GM12878 (cell line): ENCODE results near the gene CCDC74B.
"Not testable (repeated sequence)": the region's sequence is repeated elsewhere in the genome, so short reads cannot be mapped to it uniquely, and the experiment has no call there.

Source experiments
- CBX3 ChIP-seq: fragments of 200-600 bp; sonication (generic); IDR thresholded peaks from 2 replicates; pipeline ENCODE4 v1.6.1; 2016; ENCODE audit warnings: low read depth, borderline replicate concordance
- CBX5 ChIP-seq: sonication (generic); IDR thresholded peaks from 2 replicates; pipeline ENCODE4 v1.6.1; 2016; ENCODE audit warnings: low read depth, moderate library complexity, mild to moderate bottlenecking, inconsistent platforms
- CHD4 ChIP-seq: fragments of 200-600 bp; sonication (generic); IDR thresholded peaks from 2 replicates; pipeline ENCODE4 v1.6.1; 2016; ENCODE audit warnings: mild to moderate bottlenecking
- CTCF ChIP-seq, 3 experiments: IDR thresholded peaks in 2 of 3; conservative IDR thresholded peaks in 1 of 3; 2 replicates each; pipeline ENCODE4 v1.5.1; 2011; ENCODE audit warnings: low read depth in 3 of 3, low read length in 3 of 3, mild to moderate bottlenecking in 3 of 3, control low read depth in 2 of 3, moderate library complexity in 2 of 3, inconsistent platforms in 1 of 3, mixed read lengths in 1 of 3; ENCODE audit not compliant: control insufficient read depth in 2 of 3, insufficient read depth in 1 of 3; ENCODE audit errors: extremely low read depth in 1 of 3
- EGR1 ChIP-seq, 2 experiments: IDR thresholded peaks; 1 replicate in 1 of 2; 2 replicates in 1 of 2; pipeline ENCODE4 v1.6.1; 2011 to 2012; ENCODE audit warnings: low read depth in 2 of 2, low read length in 2 of 2, borderline replicate concordance in 1 of 2, mild to moderate bottlenecking in 1 of 2, moderate library complexity in 1 of 2
- EZH2 ChIP-seq: IDR thresholded peaks from 2 replicates; pipeline ENCODE4 v1.6.1; 2012; ENCODE audit warnings: low read depth, mild to moderate bottlenecking, control low read depth, inconsistent platforms, low read length, borderline replicate concordance; ENCODE audit not compliant: control insufficient read depth
- GATAD2B ChIP-seq: fragments of 450-650 bp; conservative IDR thresholded peaks from 2 replicates; pipeline ENCODE4 v1.6.1; 2017; ENCODE audit warnings: low read depth, mild to moderate bottlenecking, moderate library complexity
- JUNB ChIP-seq: IDR thresholded peaks from 2 replicates; pipeline ENCODE4 v1.6.1; 2016; ENCODE audit warnings: antibody characterized with exemption, mild to moderate bottlenecking
- MAX ChIP-seq: IDR thresholded peaks from 2 replicates; pipeline ENCODE4 v1.6.1; 2012; ENCODE audit warnings: low read depth, low read length, improper control_type of control experiment
- MYC ChIP-seq: IDR thresholded peaks from 2 replicates; pipeline ENCODE4 v1.6.1; 2011; ENCODE audit warnings: mild to moderate bottlenecking, low read length, moderate library complexity, inconsistent platforms; ENCODE audit not compliant: insufficient read depth, insufficient replicate concordance, insufficient read length, severe bottlenecking
- NBN ChIP-seq: fragments of 450-650 bp; IDR thresholded peaks from 2 replicates; pipeline ENCODE4 v1.6.1; 2016
- NR2C2 ChIP-seq: IDR thresholded peaks from 2 replicates; pipeline ENCODE4 v1.6.1; 2011; ENCODE audit warnings: borderline replicate concordance, low read depth; ENCODE audit not compliant: control insufficient read depth, insufficient read length
- RAD21 ChIP-seq: IDR thresholded peaks from 2 replicates; pipeline ENCODE4 v1.6.1; 2011; ENCODE audit warnings: mild to moderate bottlenecking, low read depth, low read length, moderate library complexity; ENCODE audit not compliant: insufficient read depth
- RFX5 ChIP-seq: IDR thresholded peaks from 2 replicates; pipeline ENCODE4 v1.6.1; 2011; ENCODE audit warnings: low read depth, low read length, improper control_type of control experiment

DNA sequence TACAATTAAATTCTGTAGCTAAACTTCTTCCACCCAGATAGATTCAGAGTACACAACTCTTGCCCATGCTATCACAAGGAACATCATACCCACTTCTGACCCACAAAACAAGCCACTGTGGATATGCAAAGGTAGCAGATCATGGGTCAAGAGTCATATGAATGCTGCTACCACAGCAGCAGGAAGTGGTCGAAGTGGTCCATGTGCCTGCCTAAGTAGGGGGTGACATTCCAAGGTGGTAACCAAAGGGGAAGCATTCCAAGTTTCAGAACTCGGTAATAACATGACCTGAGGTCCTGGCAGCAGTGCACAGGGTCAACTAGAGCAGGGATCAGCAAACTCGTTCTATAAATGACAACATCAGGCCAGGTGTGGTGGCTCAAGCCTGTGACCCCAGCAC, 47.5 kb upstream of the CCDC74B start:
- not testable (repeated sequence) for TF ChIP-seq CTCF (IDR thresholded peaks at IDR 0.05 in 2 of 3, conservative IDR thresholded peaks at IDR 0.05 in 1 of 3; ENCODE audit: control insufficient read depth in 2 of 3, extremely low read depth in 1 of 3, insufficient read depth in 1 of 3, low read depth in 3 of 3, low read length in 3 of 3); CBX5; RAD21; NBN; EGR1 (IDR thresholded peaks at IDR 0.05; ENCODE audit: borderline replicate concordance in 1 of 2, low read depth in 2 of 2, low read length in 2 of 2); JUNB; NR2C2; CBX3; EZH2; RFX5; MAX; CHD4; MYC; GATAD2B
